IMR-90 (cell line): ENCODE results near the gene HTT-AS.

Experiments used
- CEBPB ChIP-seq: IDR thresholded peaks from 2 replicates; pipeline ENCODE4 v1.6.1; 2012; ENCODE audit warnings: low read depth, low read length, improper control_type of control experiment
- FOS ChIP-seq: fragments of 150-350 bp; IDR thresholded peaks from 2 replicates; pipeline ENCODE4 v1.6.1; 2016; ENCODE audit warnings: low read depth, low read length
- MXI1 ChIP-seq: IDR thresholded peaks from 2 replicates; pipeline ENCODE4 v1.6.1; 2012; ENCODE audit warnings: low read depth, mild to moderate bottlenecking, low read length, moderate library complexity, borderline replicate concordance
- RAD21 ChIP-seq: IDR thresholded peaks from 2 replicates; pipeline ENCODE4 v1.6.1; 2012; ENCODE audit warnings: low read length, improper control_type of control experiment
- USF2 ChIP-seq: fragments of 150-350 bp; IDR thresholded peaks from 2 replicates; pipeline ENCODE4 v1.6.1; 2017; ENCODE audit warnings: mild to moderate bottlenecking, antibody characterized with exemption, low read length, low read depth
- TF ChIP-seq, protein P1 (sequence below): conservative IDR thresholded peaks from 2 replicates; pipeline ENCODE4 v1.5.1; 2012; ENCODE audit warnings: mild to moderate bottlenecking, low read depth, low read length, improper control_type of control experiment

DNA sequence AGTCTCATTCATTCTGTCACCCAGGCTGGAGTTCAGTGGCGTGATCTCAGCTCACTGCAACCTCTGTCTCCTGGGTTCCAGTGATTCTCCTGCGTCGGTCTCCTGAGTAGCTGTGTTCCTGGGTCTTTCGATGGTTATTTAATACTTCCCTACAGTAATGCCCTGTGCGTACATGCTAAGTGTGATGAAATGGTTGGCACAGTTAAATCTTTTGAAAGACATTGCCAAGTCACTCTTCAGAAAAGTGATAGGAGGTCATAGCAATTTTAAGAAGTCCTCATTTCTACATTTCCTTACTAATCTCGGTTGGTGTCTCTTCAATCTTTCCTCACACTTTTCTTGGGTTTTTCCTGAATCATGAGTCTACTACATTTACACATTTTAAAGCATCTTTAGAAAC is 14.4 kb downstream of the HTT-AS start:
- TF ChIP-seq, protein P1, sequence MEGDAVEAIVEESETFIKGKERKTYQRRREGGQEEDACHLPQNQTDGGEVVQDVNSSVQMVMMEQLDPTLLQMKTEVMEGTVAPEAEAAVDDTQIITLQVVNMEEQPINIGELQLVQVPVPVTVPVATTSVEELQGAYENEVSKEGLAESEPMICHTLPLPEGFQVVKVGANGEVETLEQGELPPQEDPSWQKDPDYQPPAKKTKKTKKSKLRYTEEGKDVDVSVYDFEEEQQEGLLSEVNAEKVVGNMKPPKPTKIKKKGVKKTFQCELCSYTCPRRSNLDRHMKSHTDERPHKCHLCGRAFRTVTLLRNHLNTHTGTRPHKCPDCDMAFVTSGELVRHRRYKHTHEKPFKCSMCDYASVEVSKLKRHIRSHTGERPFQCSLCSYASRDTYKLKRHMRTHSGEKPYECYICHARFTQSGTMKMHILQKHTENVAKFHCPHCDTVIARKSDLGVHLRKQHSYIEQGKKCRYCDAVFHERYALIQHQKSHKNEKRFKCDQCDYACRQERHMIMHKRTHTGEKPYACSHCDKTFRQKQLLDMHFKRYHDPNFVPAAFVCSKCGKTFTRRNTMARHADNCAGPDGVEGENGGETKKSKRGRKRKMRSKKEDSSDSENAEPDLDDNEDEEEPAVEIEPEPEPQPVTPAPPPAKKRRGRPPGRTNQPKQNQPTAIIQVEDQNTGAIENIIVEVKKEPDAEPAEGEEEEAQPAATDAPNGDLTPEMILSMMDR: no peak
- no peak for TF ChIP-seq MXI1
- no peak for TF ChIP-seq USF2
- TF ChIP-seq RAD21: no peak
- no peak for TF ChIP-seq CEBPB
- no peak for TF ChIP-seq FOS
